HEK293 (cell line): Measurements from ENCODE around the gene CCDC116.
A peak's percentile ranks its signal among the peaks of the same experiment; 100 is the strongest.

Experiments
- CTCF ChIA-PET: fragments of 350-600 bp; formaldehyde crosslinking; extraction: SDS; loops from one replicate; lab custom pipeline; 2021; ENCODE audit warnings: antibody characterized with exemption; lab: Yijun Ruan, JAX
- POLR2A ChIA-PET: fragments of 300-600 bp; formaldehyde crosslinking; extraction: SDS; loops from one replicate; lab custom pipeline; 2020; ENCODE audit warnings: antibody characterized with exemption, inconsistent platforms; lab: Yijun Ruan, JAX
- H3K27ac ChIP-seq: fragments of 200-500 bp; sonication (Bioruptor generic); 2 replicates; pipeline ENCODE4 v1.5.1; 2014; ENCODE audit warnings: low read depth, low read length, control low read depth, inconsistent platforms; ENCODE audit errors: extremely low read depth
- H3K36me3 ChIP-seq, 2 experiments: fragments of 200-500 bp in 1 of 2; sonication (Bioruptor generic) in 1 of 2; 1 replicate in 1 of 2; 2 replicates in 1 of 2; pipeline ENCODE4 v1.5.1; 2014 to 2017; ENCODE audit warnings: inconsistent platforms in 2 of 2, low read length in 2 of 2; ENCODE audit not compliant: control insufficient read depth in 2 of 2, insufficient read depth in 1 of 2
- H3K4me1 ChIP-seq: fragments of 200-500 bp; sonication (Bioruptor generic); 2 replicates; pipeline ENCODE4 v1.5.1; 2014; ENCODE audit warnings: mild to moderate bottlenecking, low read length, inconsistent platforms; ENCODE audit not compliant: control insufficient read depth, insufficient read depth
- H3K4me3 ChIP-seq: 2 replicates; pipeline ENCODE4 v1.5.1; 2011; ENCODE audit warnings: low read depth, mild to moderate bottlenecking, control low read depth, low read length, moderate library complexity
- H3K9me3 ChIP-seq: fragments of 200-500 bp; sonication (Bioruptor generic); 2 replicates; pipeline ENCODE4 v1.5.1; 2014; ENCODE audit warnings: low read depth, low read length, inconsistent platforms; ENCODE audit not compliant: control insufficient read depth, insufficient read depth
- ATF2 ChIP-seq: fragments of 450-650 bp; formaldehyde crosslinking; IDR thresholded peaks from 2 replicates; pipeline ENCODE4 v1.5.1; 2016; ENCODE audit warnings: missing biosample characterization, missing genetic modification characterization, low read depth
- ELK4 ChIP-seq: IDR thresholded peaks from 2 replicates; pipeline ENCODE4 v1.6.1; 2011; ENCODE audit warnings: mild to moderate bottlenecking, low read depth, low read length, borderline replicate concordance
- GLIS2 ChIP-seq: fragments of 450-650 bp; formaldehyde crosslinking; IDR thresholded peaks from 2 replicates; pipeline ENCODE4 v1.5.1; 2016; ENCODE audit warnings: missing biosample characterization, missing genetic modification characterization
- HOXD13 ChIP-seq: sonication (generic); formaldehyde crosslinking; IDR thresholded peaks from 2 replicates; pipeline ENCODE4 v1.8.0; 2022; ENCODE audit warnings: missing genetic modification reagents, borderline replicate concordance
- SETDB1 ChIP-seq: IDR thresholded peaks from one replicate; pipeline ENCODE4 v1.6.1; 2017; ENCODE audit warnings: mild to moderate bottlenecking, low read length, moderate library complexity, mixed read lengths; ENCODE audit not compliant: insufficient read length
- ZBTB26 ChIP-seq: fragments of 450-650 bp; formaldehyde crosslinking; optimal IDR thresholded peaks from 2 replicates; pipeline ENCODE3; 2016; ENCODE audit warnings: missing biosample characterization, mild to moderate bottlenecking, missing genetic modification characterization
- ZBTB44 ChIP-seq: fragments of 450-650 bp; IDR thresholded peaks from 2 replicates; pipeline ENCODE4 v1.5.1; 2018; ENCODE audit warnings: missing biosample characterization, mild to moderate bottlenecking, missing genetic modification characterization
- ZBTB7A ChIP-seq: fragments of 450-650 bp; formaldehyde crosslinking; IDR thresholded peaks from 2 replicates; pipeline ENCODE4 v1.5.1; 2016; ENCODE audit warnings: low read depth, missing biosample characterization, missing genetic modification characterization
- ZBTB8A ChIP-seq: fragments of 450-650 bp; formaldehyde crosslinking; IDR thresholded peaks from 2 replicates; pipeline ENCODE4 v1.5.1; 2016; ENCODE audit warnings: missing biosample characterization, missing genetic modification characterization
- ZFP3 ChIP-seq: fragments of 450-650 bp; formaldehyde crosslinking; IDR thresholded peaks from 2 replicates; pipeline ENCODE4 v1.5.1; 2016; ENCODE audit warnings: low read depth, missing biosample characterization, missing genetic modification characterization
- ZIC2 ChIP-seq: fragments of 450-650 bp; formaldehyde crosslinking; IDR thresholded peaks from 2 replicates; pipeline ENCODE4 v1.5.1; 2016; ENCODE audit warnings: missing biosample characterization, missing genetic modification characterization
- ZNF132 ChIP-seq: fragments of 450-650 bp; formaldehyde crosslinking; IDR thresholded peaks from 2 replicates; pipeline ENCODE4 v1.5.1; 2017; ENCODE audit warnings: missing biosample characterization, missing genetic modification characterization, borderline replicate concordance
- ZNF18 ChIP-seq: fragments of 450-650 bp; formaldehyde crosslinking; IDR thresholded peaks from 2 replicates; pipeline ENCODE4 v1.5.1; 2016; ENCODE audit warnings: missing biosample characterization, missing genetic modification characterization
- ZNF26 ChIP-seq: fragments of 450-650 bp; formaldehyde crosslinking; IDR thresholded peaks from 2 replicates; pipeline ENCODE4 v1.5.1; 2016; ENCODE audit warnings: missing biosample characterization, missing genetic modification characterization
- ZNF394 ChIP-seq: fragments of 450-650 bp; formaldehyde crosslinking; IDR thresholded peaks from 2 replicates; pipeline ENCODE4 v1.5.1; 2016; ENCODE audit warnings: missing biosample characterization, missing genetic modification characterization, mild to moderate bottlenecking, moderate library complexity, borderline replicate concordance
- ZNF398 ChIP-seq: fragments of 450-650 bp; formaldehyde crosslinking; IDR thresholded peaks from 2 replicates; pipeline ENCODE4 v1.5.1; 2017; ENCODE audit warnings: missing biosample characterization, missing genetic modification characterization
- ZNF426 ChIP-seq: fragments of 450-650 bp; formaldehyde crosslinking; IDR thresholded peaks from 2 replicates; pipeline ENCODE4 v1.5.1; 2017; ENCODE audit warnings: missing biosample characterization, missing genetic modification characterization, mild to moderate bottlenecking, inconsistent platforms, moderate library complexity
- ZNF561 ChIP-seq: fragments of 450-650 bp; IDR thresholded peaks from 2 replicates; pipeline ENCODE4 v1.5.1; 2018; ENCODE audit warnings: missing biosample characterization, missing genetic modification characterization, borderline replicate concordance
- ZNF585B ChIP-seq: fragments of 450-650 bp; formaldehyde crosslinking; IDR thresholded peaks from 2 replicates; pipeline ENCODE4 v1.5.1; 2016; ENCODE audit warnings: missing biosample characterization, missing genetic modification characterization
- ZNF639 ChIP-seq: fragments of 450-650 bp; formaldehyde crosslinking; IDR thresholded peaks from 2 replicates; pipeline ENCODE4 v1.5.1; 2016; ENCODE audit warnings: missing biosample characterization, missing genetic modification characterization
- ZNF677 ChIP-seq: fragments of 450-650 bp; IDR thresholded peaks from 2 replicates; pipeline ENCODE4 v1.5.0; 2018; ENCODE audit warnings: missing biosample characterization, mild to moderate bottlenecking, missing genetic modification characterization, moderate library complexity
- ZSCAN16 ChIP-seq: fragments of 450-650 bp; formaldehyde crosslinking; IDR thresholded peaks from 2 replicates; pipeline ENCODE4 v1.5.1; 2016; ENCODE audit warnings: missing biosample characterization, missing genetic modification characterization

The CCDC116 gene

GRCh38 chr22:21650823-21651520 lies 18.4 kb downstream of the CCDC116 start (continued):
- TF ChIP-seq ZBTB44 (tag by site-specific recombination) (no peak), ZNF426 (tag by site-specific recombination) (no peak), ZNF394 (tag by site-specific recombination) (peak; percentile 46; the same call in 1 of the 2 replicates), ZIC2 (tag by site-specific recombination) (peak; percentile 96), ZNF18 (no peak), ZNF132 (tag by site-specific recombination) (no peak)

GRCh38 chr22:21651521-21652009 lies 19.0 kb downstream of the CCDC116 start:
- Histone ChIP-seq H3K27ac (peak overlapping the region; percentile 27; the same call in 1 of the 2 replicates), H3K4me3 (peak overlapping the region; percentile 83)
- TF ChIP-seq ELK4 = no peak
- no peak for TF ChIP-seq ZNF639 (tag by site-specific recombination)
- TF ChIP-seq HOXD13 (CRISPR knock-in tag) = no peak
- peak; percentile 54 for TF ChIP-seq ZBTB26
- TF ChIP-seq ZNF398 (tag by site-specific recombination) = 0 out of 2 replicates have a peak, but pooled peaks have one; percentile 8
- peak; percentile 82 for TF ChIP-seq GLIS2
- no peak for TF ChIP-seq ATF2 (tag by site-specific recombination)
- no peak; the same call in 1 of the 2 replicates for TF ChIP-seq ZNF561 (tag by site-specific recombination)
- peak; percentile 45; the same call in 1 of the 2 replicates for TF ChIP-seq ZBTB7A (tag by site-specific recombination)
- no peak for TF ChIP-seq ZNF26 (tag by site-specific recombination)
- TF ChIP-seq SETDB1 = no peak
- peak; percentile 77 for TF ChIP-seq ZNF677 (tag by site-specific recombination)
- peak; percentile 54 for TF ChIP-seq ZBTB8A
- no peak for TF ChIP-seq ZNF585B (tag by site-specific recombination)
- TF ChIP-seq ZSCAN16 = no peak
- no peak for TF ChIP-seq ZFP3

More at GRCh38 chr22:21651521-21652009, 19.0 kb downstream of the CCDC116 start:
- ChIA-PET POLR2A (interaction anchor here (0.6 to 3.2 kb wide), 4 partner anchors 9 to 61 kb away, joined by 4 to 18 read pairs (median 9); partner anchors contain the start of genes PPIL2 and SDF2L1), CTCF (interaction anchor here (1.0 to 4.8 kb wide), 3 partner anchors 9 to 23 kb away, joined by 3 to 25 read pairs (median 3); partner anchors contain the start of genes CCDC116 and SDF2L1)
- H3K36me3 ChIP-seq = peaks cover 0 to 40% of the 10 kb centered on the region in 2 experiments; a peak in 2 of 3 replicates
- H3K4me1 ChIP-seq = no peaks in the 10 kb centered on the region
- no peaks in the 10 kb centered on the region for H3K9me3 ChIP-seq
